Activated CD8-positive, alpha-beta T cell treated with anti-CD3 and anti-CD28 coated beads for 36 hours (primary cell): Measurements from ENCODE around the gene ANKH. TPM values are rescaled to one million over a fixed set of nuclear protein-coding genes. Genes with fewer than 3 reads are reported as not detected.

ENCODE experiments used
- ATAC-seq: fragments of 200-7000 bp; cut with Tn5 transposase; one replicate; pipeline ENCODE4 v1.10.0; 2021; ENCODE audit warnings: mild to moderate bottlenecking, moderate library complexity
- CTCF ChIA-PET: fragments of 350-600 bp; sonication (Branson Sonifier 250); formaldehyde crosslinking; loops from one replicate; lab custom pipeline; 2021; ENCODE audit warnings: antibody characterized with exemption; lab: Charles Lee
- POLR2A ChIA-PET: fragments of 350-600 bp; sonication (Branson Sonifier 250); formaldehyde crosslinking; loops from one replicate; lab custom pipeline; 2021; ENCODE audit warnings: antibody characterized with exemption; lab: Charles Lee
- DNase-seq: peaks from one replicate; pipeline ENCODE4 v3.0.0-alpha.2; 2020
- H3K27ac Mint-ChIP-seq: one replicate; pipeline ENCODE4 v1.8.0; 2021; ENCODE audit warnings: mild to moderate bottlenecking, mixed read lengths
- H3K27me3 Mint-ChIP-seq: one replicate; pipeline ENCODE4 v1.8.0; 2021; ENCODE audit warnings: mixed read lengths
- H3K36me3 Mint-ChIP-seq: one replicate; pipeline ENCODE4 v1.8.0; 2021; ENCODE audit warnings: low read depth, mixed read lengths
- H3K4me1 Mint-ChIP-seq: one replicate; pipeline ENCODE4 v1.8.0; 2021; ENCODE audit warnings: low read depth, mixed read lengths
- H3K4me3 Mint-ChIP-seq: one replicate; pipeline ENCODE4 v1.8.0; 2021; ENCODE audit warnings: mild to moderate bottlenecking, moderate library complexity, mixed read lengths
- H3K9me3 Mint-ChIP-seq: one replicate; pipeline ENCODE4 v1.8.0; 2021; ENCODE audit warnings: mixed read lengths
- CTCF ChIP-seq: fragments of 200-600 bp; IDR thresholded peaks from one replicate; pipeline ENCODE4 v1.8.0; 2022; ENCODE audit warnings: antibody characterized with exemption, mild to moderate bottlenecking
- intact Hi-C: fragments of 100-400 bp; cut with micrococcal nuclease; formaldehyde crosslinking; loops from one replicate; pipeline ENCODE4 v1.10.0; 2022
- total RNA-seq, 2 experiments: library from RNA; stranded (reverse); gene quantifications; one replicate each; pipeline ENCODE4 v1.2.3, GENCODE V29; 2021

Gene ANKH
- total RNA-seq, 2 experiments from 2014 or later, result 85.4 to 87.2 TPM

DNA sequence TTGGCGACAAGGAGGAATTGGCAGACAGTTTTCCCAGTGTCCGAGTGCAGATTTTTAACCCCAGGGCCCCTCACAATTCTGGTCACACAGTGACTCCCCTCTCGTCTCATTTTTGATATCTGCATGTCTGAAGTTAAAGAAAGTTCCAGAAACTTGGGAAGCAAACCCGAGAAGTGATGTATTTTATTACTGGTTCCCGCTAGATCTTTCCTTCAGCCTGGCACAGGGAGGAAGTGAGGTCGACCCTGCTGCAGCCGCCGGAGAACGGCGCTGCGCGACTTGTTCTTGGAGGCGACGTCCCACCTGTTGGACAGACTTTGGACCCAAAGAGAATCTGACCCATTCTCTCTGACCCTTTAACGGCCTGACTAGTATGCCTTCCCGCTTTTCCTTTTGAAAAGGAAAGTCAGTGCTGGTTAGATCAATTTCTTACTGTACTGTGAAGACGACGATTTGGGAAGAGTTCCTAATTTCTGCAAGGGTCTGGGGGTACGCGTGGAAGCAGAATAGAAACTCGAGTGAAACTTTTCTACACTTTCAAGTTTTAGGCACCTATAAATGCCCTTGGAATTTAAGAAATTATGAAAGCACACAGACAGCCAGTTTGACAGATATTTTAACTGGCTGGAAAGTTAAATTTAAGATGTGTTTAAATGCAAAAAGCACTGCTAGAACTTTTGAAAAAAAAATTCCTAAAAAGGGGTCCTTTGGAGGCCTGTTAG lies 206.3 kb downstream of the ANKH start:
- H3K4me1 Mint-ChIP-seq, result peaks cover 63% of the 10 kb centered on the region
- H3K27ac Mint-ChIP-seq, result peak overlapping the region; percentile 94
- peaks cover 34% of the 10 kb centered on the region for H3K36me3 Mint-ChIP-seq
- CTCF ChIA-PET, result interaction anchor here (1.0 to 2.6 kb wide), 4 partner anchors 11 to 21 kb away, joined by 3 to 15 read pairs (median 8); no protein-coding TSS in a partner anchor
- H3K9me3 Mint-ChIP-seq, result peaks cover 3% of the 10 kb centered on the region
- intact Hi-C loops, result loop anchor here (5.0 kb wide), 4 partner anchors 42 to 248 kb away; partner anchors contain the start of gene ANKH
- DNase-seq (peak; percentile 35), ATAC-seq (no peak)
- POLR2A ChIA-PET, result interaction anchor here (1.4 to 1.6 kb wide), 2 partner anchors 10 to 11 kb away, joined by 5 to 6 read pairs; no protein-coding TSS in a partner anchor
- H3K27me3 Mint-ChIP-seq, result no peaks in the 10 kb centered on the region
- no peak for TF ChIP-seq CTCF
- H3K4me3 Mint-ChIP-seq, result peak overlapping the region; percentile 96

DNA sequence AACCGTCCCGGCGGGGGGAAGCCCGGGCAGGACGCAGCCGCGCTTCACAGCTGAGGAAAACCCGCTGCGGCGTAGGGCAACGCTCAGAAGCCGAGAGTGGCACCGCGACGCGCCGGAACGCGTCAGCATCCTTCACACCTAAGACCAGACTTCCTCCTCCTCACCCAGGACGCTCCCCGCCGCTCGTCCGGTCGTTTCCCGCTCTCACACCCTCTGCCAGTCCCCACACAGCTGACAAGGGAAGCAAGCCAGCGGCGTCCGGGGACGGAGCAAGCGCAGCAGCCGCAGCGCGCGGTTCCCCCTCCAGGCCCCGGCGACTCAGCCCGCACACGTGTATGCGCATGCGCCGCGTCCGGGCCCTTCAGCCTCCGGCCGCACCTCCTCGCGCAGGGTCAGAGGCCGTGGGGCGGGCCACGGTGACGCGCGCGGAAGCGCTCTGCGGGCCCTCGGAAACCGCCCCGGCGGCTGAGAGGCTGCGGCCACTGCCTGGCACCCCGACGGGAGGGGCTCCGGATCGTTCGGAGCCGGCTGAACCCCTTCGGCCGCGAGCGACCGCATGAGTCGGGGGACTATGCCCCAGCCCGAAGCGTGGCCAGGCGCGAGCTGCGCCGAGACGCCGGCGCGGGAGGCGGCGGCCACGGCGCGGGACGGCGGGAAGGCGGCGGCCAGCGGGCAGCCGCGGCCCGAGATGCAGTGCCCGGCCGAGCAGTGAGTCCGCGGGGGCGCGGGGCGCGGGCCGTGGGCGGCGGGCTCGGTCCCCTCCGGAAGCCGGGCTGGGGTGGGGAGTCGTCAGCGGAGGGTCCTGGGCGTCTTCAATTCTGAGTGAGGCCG lies 207.1 kb downstream of the ANKH start, which contains the start of gene OTULIN:
TSS of gene OTULIN (plus strand) at position 449 of the 831 bp plus-strand sequence. CDS start at position 557, 108 bp downstream.
- no peak for TF ChIP-seq CTCF
- POLR2A ChIA-PET, result interaction anchor here (0.7 to 1.6 kb wide), 5 partner anchors 10 to 1800 kb away, joined by 3 to 6 read pairs (median 3); no protein-coding TSS in a partner anchor
- DNase-seq (peak; percentile 92), ATAC-seq (peak; percentile 76)
- peaks cover 60% of the 10 kb centered on the region for H3K4me1 Mint-ChIP-seq
- H3K9me3 Mint-ChIP-seq, result peaks cover 7% of the 10 kb centered on the region
- H3K4me3 Mint-ChIP-seq, result peak within 1 kb of the TSS; percentile 96
- peaks cover 37% of the 10 kb centered on the region for H3K36me3 Mint-ChIP-seq
- H3K27ac Mint-ChIP-seq, result peak within 1 kb of the TSS; percentile 94
- intact Hi-C loops, result loop anchor here (5.0 kb wide), 4 partner anchors 43 to 247 kb away; partner anchors contain the start of gene ANKH
- CTCF ChIA-PET, result interaction anchor here (1.0 to 2.3 kb wide), 3 partner anchors 10 to 20 kb away, joined by 3 to 9 read pairs (median 4); no protein-coding TSS in a partner anchor
- no peaks in the 10 kb centered on the region for H3K27me3 Mint-ChIP-seq

DNA sequence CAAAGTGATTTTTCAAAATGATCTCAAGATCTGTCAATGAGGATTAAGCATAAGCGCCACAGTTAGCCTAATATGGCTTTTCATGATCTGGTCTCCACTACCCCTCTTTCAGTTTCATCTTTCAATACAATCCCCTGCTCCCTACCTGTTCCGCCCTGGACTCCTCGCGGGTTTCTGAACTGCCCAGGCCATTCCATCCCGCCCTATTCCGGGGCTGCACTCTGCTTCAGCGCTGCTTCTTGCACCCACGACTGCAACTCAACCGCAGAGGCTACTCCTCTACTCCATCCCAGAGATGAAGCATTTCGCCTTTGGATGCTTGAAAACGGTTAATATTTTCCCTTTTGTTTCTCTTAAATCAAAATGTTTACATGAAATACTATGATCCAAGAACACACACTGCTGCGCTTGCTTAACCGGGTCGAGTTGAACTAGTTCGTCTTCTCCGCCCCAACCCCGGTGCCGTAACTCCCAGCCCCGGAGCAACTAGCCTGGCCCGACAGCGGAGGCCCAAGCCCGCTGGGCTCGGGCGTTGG lies 207.8 kb downstream of the ANKH start:
- DNase-seq, result peak; percentile 24
- intact Hi-C loops, result no loop called here
- H3K9me3 Mint-ChIP-seq, result peaks cover 7% of the 10 kb centered on the region
- ChIA-PET POLR2A (interaction anchor here (0.7 to 1.6 kb wide), 5 partner anchors 9 to 1801 kb away, joined by 3 to 6 read pairs (median 3); no protein-coding TSS in a partner anchor), CTCF (interaction anchor here (2.1 to 2.3 kb wide), 2 partner anchors 9 to 15 kb away, joined by 4 to 9 read pairs; no protein-coding TSS in a partner anchor)
- peaks cover 37% of the 10 kb centered on the region for H3K36me3 Mint-ChIP-seq
- no peak for ATAC-seq
- peak overlapping the region; percentile 77 for H3K4me3 Mint-ChIP-seq
- H3K27me3 Mint-ChIP-seq, result no peaks in the 10 kb centered on the region
- no peak for TF ChIP-seq CTCF
- peak overlapping the region; percentile 89 for H3K27ac Mint-ChIP-seq
- peaks cover 58% of the 10 kb centered on the region for H3K4me1 Mint-ChIP-seq

DNA sequence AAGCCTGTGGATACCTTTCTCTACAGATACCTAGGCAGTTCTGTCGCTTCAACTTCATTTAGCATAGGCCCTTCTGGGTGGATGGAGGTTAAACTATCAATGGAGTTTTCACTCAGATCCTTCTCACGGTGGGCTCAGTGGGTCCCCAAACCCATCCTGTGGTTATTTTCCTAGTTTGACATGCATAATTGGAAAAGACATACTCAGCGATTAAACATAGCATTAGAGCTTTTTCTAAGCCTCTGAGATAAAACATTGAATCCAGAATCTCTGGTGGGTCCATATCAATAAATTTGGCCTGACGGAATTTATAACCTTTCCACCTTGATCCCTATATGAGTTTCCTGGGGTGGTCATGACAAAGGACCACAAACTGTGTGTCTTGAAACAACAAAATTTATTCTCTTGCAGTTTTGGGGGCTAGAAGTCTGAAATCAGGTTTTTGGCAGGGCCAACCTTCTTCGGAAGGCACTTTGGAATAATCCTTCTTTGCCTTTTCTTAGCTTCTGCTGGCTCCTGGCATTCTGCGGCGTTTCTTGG lies 208.8 kb downstream of the ANKH start:
- DNase-seq, result no peak
- Mint-ChIP-seq H3K4me3 (peak overlapping the region; percentile 77), H3K36me3 (peaks cover 28% of the 10 kb centered on the region), H3K27me3 (no peaks in the 10 kb centered on the region), H3K4me1 (peaks cover 50% of the 10 kb centered on the region), H3K9me3 (peaks cover 7% of the 10 kb centered on the region), H3K27ac (no peak overlapping the region)
- ChIA-PET CTCF (interaction anchor here (0.7 to 2.3 kb wide), 3 partner anchors 8 to 317 kb away, joined by 3 to 9 read pairs (median 4); no protein-coding TSS in a partner anchor), POLR2A (no interaction called here)
- no peak for ATAC-seq
- intact Hi-C loops, result no loop called here
- no peak for TF ChIP-seq CTCF
